HK-2 (cell line): ENCODE measurements around the gene RFFL.
"Not testable (repeated sequence)": the region's sequence is repeated elsewhere in the genome, so short reads cannot be mapped to it uniquely, and the experiment has no call there.

Experiments
- DNase-seq: peaks from one replicate; pipeline ENCODE4 v3.0.0-alpha.2; 2018; ENCODE audit not compliant: unreplicated experiment

The RFFL gene

GRCh38 chr17:35063514-35064223 is at the start of gene RFFL:
Gene RFFL, minus strand, starts transcription at chr17:35063707. Its CDS starts 37,154 bp downstream, at chr17:35026553.
- DNase-seq: peak; percentile 85

- not testable (repeated sequence) for DNase-seq
Observed at GRCh38 chr17:35110791-35111190, 47.3 kb upstream of the RFFL start.

- no peak for DNase-seq
Observed at GRCh38 chr17:35104844-35105450, 41.4 kb upstream of the RFFL start.

GRCh38 chr17:35103271-35103670 is 39.8 kb upstream of the RFFL start:
- DNase-seq: peak; percentile 46

- DNase-seq: no peak
Observed at GRCh38 chr17:35101725-35102124, 38.2 kb upstream of the RFFL start.

GRCh38 chr17:35101036-35101435 is 37.5 kb upstream of the RFFL start:
- DNase-seq: no peak

- DNase-seq: no peak
Observed at GRCh38 chr17:35099908-35100307, 36.4 kb upstream of the RFFL start.

- DNase-seq: no peak
Observed at GRCh38 chr17:35097776-35098175, 34.3 kb upstream of the RFFL start.

- DNase-seq: no peak
Observed at GRCh38 chr17:35095741-35096140, 32.2 kb upstream of the RFFL start.

- DNase-seq: peak; percentile 39
Observed at GRCh38 chr17:35094902-35095301, 31.4 kb upstream of the RFFL start.

GRCh38 chr17:35090707-35091106 is 27.2 kb upstream of the RFFL start:
- DNase-seq: not testable (repeated sequence)

- DNase-seq: peak; percentile 71
Observed at GRCh38 chr17:35089586-35090296, 26.2 kb upstream of the RFFL start.

GRCh38 chr17:35088881-35089585 is 25.5 kb upstream of the RFFL start:
- peak; percentile 89 for DNase-seq

GRCh38 chr17:35088356-35088880 is 24.9 kb upstream of the RFFL start:
- DNase-seq: peak; percentile 60

GRCh38 chr17:35087731-35088355 is 24.3 kb upstream of the RFFL start:
- peak; percentile 30 for DNase-seq

GRCh38 chr17:35086931-35087573 is 23.5 kb upstream of the RFFL start:
- no peak for DNase-seq

GRCh38 chr17:35086164-35086563 is 22.7 kb upstream of the RFFL start:
- no peak for DNase-seq

GRCh38 chr17:35084987-35085386 is 21.5 kb upstream of the RFFL start:
- peak; percentile 47 for DNase-seq

GRCh38 chr17:35083071-35083470 is 19.6 kb upstream of the RFFL start:
- DNase-seq: no peak

GRCh38 chr17:35082073-35082657 is 18.7 kb upstream of the RFFL start:
- DNase-seq: no peak

- no peak for DNase-seq
Observed at GRCh38 chr17:35081638-35082037, 18.1 kb upstream of the RFFL start.
